CD1c-positive myeloid dendritic cell (primary cell): Measurements from ENCODE around the gene COPZ1.

Source experiments
- DNase-seq: peaks from one replicate; pipeline ENCODE4 v3.0.0-alpha.2; 2016; ENCODE audit errors: extremely low spot score

Gene COPZ1

DNA sequence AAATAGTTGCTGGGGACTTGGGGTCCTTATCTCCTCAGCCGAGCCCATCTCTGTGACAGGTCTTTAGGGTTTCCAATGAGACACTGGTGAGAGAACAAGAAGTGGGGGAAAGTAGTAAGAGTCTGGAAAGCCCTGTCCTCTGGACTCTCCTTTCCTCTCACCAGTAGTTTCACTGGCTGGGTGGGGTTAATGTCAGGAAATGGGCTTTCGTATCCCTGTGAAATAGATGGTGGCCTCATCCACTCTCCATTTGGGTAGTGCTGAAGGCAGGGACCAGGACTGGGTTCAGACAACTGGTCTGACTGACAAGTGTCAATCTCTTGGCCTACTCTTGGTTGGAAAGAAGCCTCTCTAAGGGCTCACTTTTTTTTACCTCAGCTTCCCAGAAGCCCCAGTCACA, 52.1 kb downstream of the COPZ1 start:
- no peak for DNase-seq

DNA sequence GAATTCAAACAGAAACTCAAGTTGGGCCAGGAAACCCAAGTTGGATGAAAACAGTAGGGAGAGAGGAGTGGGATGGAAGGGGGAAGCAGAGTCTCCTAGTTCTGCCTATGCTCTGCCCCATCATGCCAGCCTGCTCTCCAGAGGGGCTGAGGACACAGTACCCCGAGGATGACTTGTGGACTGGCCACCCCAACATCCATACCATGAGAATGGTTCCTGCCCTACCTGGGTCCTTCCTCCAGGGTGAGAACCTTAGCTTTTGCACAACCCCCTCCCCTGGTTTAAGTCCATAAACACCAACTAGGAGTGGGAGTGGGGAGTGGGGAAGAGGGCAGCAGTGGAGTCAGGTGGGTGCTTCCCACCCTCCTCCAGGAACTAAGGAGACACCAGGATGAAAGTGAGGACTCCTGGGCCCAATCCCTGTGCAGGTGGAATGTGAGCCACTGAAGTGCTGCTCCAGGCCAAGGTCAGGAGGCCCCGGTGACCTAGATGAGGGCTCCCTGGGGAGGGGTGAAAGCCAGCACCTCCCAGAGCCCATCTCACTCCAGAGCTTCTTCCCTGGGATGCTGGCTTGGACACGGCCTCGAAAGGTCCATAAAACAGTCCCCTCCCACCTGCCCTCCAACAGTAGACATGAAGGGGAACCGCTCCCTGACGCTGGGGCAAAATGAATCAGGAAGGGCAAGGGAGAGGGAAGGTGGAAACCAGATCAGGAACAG, 53.0 kb downstream of the COPZ1 start:
- DNase-seq: no peak

DNA sequence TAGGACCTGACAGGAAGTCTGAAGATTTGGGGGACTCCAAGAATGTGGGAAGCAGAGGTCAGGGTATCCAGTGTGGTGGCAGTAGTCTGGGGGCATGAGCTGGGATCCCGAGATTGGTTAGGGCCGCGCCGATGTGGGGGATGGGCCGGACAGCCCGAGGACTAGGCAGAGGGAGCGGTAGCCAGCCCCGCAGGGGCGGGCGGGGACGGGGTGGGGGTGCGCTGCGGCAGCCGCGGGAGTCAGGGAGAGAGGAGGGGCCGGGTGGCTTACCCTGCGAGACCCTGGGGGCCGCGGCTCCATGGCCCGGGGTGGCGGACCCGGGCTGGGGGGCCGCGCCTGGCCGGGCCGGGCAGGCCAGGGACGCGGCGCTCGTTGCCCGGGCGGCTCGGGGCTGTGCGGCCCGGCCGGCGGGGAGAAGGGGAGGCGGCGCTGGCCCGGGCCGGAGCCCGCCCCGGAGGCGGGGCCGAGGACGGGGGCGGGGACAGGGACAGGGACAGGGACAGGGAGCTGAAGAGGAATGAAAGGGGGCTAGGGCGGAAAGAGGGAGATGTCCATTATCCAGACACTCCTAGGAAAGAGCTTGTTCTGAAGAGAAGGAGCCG, 54.0 kb downstream of the COPZ1 start:
- DNase-seq: no peak

DNA sequence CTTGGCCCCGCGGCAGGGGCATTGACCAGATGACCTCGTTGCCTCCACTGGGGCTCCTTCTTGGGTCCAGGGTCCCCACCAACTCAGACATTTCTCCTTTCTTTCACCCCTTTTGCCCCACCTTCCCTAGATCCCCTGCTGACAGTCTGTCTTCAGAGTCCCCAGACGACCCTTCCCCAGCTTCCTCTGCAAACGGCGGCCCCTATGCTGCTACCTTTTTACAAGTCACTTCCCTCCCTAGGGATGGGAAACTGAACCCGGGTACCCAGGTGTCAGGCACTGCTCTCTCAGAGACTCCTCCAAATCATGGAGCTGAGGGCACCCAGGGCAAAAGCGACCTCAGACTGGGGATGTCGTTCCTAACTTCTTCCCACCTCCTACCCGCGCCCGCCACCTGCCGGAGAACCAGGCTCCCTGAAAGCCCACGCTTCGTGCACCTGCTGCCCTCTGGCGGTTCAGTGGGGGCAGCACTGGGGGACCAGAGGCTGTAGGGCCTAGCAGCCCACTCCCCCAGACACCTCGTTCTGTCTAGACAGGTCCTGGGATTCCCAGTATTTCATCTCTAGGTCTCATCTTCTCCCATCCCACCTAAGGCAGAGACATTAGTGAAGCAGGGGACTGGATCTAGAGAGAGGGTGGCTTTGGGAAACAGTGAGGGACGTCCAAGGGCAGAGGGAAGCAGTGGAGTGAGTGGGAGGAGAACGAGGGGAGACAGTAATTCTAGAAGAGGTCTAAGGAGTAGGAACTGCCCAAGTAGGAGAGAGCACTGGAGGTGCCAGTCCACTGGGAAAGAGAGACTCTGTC, 54.7 kb downstream of the COPZ1 start:
- DNase-seq: peak; percentile 91

DNA sequence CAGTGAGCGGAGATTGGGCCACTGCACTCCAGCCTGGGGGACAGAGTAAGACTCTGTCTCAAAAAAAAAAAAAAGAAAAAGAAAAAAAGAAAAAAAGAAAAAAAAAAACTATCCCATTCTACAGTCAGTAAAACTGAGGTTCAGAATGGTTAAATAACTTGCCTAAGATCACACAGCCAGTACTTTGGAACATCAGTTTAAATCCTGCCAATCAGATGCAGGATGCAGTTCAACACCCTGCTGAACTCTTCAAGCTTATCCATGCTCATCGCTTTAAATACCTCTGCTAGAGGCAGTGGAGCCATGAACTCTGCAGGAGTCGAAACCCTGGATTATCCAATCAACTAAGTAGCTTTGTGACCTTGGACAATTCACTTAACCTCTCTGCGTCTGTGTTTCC, 56.2 kb downstream of the COPZ1 start:
- DNase-seq: no peak

DNA sequence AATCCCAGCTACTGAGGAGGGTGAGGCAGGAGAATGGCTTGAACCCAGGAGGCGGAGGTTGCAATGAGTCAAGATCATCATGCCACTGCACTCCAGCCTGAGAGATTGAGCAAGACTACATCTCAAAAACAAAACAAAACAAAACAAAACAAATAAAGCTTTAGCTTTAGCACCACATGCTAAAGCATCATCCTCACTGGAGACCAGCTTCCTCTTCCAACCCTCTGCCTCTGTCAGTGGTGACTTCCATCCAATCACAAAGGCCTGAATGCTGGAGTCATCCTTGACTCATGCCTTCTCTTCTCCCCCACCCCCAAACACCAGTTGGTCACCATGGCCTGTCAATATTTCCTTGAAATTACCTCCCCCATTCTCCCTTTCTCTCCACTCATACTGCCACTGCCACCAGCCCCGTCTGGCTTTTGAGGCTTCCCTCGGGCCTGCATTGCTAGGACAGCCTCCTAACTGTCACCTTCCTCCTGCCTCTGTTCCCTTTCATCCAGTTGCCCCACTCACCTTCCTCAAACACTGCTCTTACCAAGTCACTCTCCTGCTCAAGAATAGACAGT, 58.2 kb downstream of the COPZ1 start:
- DNase-seq: peak; percentile 95

DNA sequence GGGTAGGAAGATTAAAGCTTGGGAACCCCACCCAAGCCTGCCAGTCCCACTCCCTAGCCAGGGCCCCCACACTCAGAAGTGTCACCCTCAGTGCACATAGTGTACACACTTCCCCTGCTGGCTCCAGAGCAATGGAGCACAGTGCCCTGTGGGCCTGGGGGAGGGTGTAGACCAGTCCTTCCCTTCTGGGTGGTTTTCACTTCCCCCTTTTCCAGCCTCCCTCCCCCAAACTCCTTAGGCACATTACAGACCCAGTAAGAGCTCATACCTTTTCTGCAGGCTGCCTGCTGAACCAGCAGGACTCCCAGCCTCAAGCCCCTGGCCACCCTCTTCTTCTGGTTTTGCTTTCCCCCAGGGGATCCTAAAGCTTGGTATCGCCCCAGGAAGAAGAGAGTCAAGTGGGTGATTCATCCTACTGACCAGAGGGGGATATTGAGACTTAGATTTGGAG, 59.7 kb downstream of the COPZ1 start, which contains the start of gene ZNF385A:
ZNF385A (minus strand) TSS at position 143 of the 451 bp plus-strand sequence. CDS start 219 bp downstream, outside the sequence.
- peak; percentile 95 for DNase-seq

DNA sequence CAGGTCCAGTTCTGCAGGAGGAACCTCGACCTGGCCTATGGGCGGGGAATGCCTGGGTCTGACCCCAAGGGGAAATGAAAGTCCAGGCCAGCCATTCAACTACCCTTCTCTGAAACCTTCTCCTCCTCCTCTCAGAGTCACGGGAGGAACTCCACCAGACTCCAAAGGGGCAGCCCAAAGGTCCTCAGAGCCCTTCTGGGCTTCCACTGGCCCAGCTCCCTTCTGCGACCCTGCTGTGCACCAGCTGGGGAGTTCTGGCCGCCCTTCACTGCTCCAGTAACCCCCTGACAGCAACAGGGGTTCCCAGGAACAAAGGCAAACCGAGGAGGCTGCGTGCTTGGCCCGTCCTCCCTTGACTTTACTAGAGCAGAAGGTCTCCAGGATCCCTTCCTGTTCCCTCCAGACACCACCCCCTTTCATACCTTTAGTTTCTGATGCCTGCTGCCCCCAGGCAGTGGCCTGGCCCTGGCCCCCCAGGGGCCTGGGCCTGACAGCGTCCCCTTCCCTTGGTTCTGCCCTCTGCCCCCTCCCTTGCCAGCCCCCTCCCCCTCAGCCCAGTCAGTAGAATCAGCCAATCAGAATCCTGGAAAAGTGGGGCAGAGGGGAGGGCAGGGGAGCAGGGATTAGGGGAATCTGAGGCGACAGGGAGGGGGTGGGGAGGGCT, 60.5 kb downstream of the COPZ1 start:
- DNase-seq: peak; percentile 89

DNA sequence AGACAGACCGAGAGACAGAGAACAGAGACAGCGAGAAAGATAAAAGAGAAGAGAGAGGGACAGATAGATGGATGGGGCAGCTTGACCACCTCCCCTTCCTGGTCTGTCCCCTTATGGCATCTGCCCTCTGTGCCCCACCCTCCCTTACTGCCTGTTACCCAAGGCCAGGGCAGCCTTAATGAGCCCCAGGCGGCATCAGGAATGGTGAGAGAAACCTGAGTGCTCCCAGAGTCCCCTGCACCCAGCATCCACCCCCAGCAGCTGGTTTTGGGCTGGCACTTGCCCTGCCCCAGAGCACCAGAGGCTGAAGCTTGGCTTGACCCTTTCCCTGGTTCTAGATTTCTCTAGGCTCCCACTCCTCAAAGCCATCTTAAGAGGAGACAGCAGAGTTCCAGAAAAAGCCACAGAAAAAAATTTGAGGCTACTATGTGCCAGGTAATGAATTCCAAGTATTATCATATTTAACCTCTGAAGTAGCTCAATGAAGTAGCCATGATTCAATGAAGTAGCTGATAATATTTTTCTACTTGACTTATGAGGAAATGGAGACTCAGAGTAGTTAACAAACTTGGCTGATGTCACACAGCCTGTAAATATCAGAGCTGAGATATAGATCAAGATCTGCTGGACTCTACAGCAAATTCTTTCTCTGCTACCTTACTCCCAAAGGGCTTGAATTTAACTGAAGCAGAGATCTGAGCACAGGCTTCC, 61.6 kb downstream of the COPZ1 start:
- DNase-seq: no peak

DNA sequence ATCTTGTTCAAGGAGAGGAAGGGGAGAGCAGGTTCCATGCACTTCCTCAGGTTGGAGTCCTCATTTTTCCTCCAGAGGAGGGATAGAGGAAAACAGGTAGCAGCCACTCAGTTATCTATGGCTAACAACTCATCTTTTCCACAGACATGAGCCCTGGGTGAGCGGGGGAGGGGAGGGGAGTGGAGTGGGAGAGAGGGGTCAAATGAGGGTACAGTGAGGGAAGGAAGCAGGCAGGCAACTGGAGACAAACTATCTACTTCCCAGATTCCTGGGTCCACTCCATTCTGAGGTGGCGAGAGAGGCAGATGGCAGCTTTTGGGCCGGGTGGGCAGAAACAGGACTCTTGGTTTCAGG, 62.2 kb downstream of the COPZ1 start:
- no peak for DNase-seq

DNA sequence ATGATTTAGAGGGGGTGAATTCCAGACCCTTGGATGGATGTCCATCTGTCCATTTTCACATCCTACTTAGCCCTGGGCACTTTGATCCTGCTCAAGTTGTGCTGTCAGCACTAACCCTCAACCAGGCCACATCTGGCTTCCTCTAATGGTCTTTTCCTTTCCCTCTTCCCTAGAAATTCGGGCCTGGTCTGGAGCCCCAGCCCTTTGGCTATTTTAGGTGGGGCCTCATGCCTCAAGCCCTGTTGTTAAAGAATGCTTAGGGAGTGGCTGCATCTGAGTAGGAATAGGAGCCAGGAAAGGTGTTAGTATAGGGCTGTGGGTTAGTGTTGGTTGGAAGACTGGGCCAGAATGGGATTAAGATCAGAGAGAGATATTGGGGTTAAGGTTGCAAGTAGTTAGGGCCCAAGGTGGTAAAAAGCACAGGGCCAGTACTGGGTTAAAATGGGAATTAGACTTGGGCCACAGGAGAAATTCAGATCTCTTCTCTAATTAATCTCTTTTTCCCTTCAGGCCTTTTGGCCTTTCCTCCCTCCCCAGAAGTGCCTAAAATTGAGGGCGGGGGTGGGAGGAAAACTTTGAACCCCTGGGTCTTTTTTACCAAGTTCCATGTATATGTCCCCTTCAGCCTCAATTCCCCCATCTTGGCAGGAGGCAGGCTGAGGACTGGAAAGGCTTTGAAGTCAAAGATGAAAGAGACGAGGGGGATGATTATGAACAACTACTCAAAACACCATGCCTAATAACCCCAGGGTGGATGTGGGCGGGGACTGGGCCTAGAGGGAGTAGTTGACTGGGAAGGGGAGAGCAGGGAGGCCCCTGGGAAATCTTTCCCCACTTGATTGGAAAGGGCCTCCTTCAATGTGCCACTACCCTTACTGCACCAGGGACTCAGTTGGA, 63.6 kb downstream of the COPZ1 start:
- no peak for DNase-seq

DNA sequence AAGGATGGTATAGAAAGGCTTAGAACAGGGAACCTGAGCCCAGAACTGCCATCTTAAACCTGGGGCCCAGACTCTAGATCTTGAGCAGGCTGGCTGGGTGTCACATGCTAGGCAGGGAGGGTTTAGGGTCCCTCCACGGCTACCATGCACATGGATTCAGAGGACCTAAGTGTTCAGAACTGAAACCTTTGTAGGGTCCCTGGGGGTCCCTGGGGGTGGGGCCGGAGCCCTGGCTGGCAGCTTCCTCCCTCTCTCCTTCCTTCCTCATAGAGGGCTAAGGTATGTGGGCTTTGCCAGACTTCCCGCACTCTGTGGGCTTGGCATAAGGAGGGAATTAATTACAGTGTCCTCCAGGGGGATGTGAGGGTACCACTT, 64.2 kb downstream of the COPZ1 start:
- no peak for DNase-seq

DNA sequence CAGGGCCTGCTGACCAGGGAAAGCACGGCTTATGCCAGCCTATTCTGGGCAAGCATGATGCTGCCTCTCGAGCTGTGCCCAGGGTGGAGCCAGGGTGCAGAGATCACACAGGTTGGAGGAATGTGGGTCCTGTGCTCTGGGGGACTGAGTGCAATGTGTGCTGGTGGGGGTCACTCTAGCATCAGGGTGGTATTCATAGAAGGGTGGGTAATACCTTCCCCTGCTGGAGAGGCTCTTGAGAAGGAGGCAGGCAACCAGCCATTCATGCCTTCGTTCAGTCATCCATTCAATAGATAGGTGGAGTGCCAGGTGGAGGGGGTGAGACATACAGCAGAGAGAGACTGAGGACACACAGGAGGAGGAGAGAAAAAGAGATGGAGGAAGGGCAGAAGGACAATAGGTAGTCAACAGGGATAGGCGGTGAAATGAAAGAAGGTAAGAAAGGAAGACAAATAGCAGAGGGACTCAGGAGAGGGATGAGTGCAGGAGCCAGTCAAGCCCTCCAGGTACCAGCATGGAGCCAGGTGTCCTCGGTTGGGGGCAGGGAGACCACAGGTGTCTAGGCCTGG, 64.8 kb downstream of the COPZ1 start:
- DNase-seq: no peak

DNA sequence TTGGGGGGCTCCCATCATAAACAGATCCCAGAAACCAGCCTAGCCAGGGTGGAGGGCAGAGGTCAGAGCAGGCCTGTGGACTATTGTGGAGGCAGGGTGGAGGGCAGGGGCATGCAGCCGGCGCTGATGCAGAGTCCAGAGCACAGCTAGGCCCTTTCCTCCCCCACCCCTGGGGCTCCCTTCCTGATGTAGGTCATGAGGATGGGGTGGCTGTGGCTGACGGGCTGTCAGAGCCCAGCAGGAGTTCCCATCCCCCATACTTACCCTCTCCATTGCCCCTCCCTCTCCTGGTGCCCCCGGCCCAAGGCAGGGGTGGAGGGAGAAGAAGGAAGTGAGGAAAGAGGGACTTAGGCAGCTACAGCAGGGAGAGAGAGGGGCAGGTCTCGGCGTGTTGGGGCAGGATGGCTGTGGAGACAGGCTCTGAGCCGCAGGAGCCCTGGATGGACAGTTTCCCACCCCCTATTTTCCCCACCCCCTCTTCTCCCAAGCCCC, 65.3 kb downstream of the COPZ1 start:
- no peak for DNase-seq

DNA sequence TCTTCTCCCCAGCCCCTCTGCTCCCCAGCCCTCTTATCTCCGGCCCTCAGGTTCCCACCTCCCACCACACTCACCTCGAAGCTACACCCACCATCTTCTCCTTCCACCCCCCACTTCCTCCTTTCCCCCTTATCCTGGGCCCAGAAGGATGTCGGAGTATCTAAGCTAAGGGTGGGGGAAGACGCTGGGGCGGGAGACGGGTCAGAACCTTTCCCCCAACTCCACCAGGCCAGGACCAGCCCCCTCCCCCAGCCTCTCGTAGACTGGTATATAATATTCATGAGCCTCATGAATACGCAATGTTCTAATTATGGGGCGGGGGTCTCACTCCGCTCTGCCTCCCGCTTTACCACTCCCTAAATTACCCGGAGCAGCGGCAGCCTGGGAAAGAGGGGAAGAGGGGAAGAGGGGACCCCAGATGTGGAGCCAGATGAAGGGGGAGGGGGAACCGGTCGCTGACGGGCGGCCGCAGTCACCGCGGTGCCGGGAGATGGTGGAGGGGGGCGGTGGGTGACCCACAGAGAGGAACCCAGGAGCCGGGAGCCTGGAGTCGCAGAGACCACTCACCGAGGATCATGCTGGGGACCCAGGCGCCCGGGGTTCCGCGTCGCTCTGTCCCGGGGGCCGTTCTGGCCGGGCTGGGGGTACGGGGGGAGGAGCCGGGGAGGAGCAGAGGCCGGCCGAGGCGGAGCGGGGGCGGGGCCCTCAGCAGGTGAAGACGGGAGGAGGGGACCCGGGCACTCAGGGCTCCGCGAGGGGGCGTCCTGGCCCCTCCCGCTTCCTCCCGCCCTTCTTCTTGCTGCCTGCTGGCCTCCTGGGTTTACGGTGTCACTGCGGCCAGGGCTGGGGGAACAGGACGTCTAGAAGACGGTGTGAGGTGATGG, 66.0 kb downstream of the COPZ1 start:
- peak; percentile 43 for DNase-seq

DNA sequence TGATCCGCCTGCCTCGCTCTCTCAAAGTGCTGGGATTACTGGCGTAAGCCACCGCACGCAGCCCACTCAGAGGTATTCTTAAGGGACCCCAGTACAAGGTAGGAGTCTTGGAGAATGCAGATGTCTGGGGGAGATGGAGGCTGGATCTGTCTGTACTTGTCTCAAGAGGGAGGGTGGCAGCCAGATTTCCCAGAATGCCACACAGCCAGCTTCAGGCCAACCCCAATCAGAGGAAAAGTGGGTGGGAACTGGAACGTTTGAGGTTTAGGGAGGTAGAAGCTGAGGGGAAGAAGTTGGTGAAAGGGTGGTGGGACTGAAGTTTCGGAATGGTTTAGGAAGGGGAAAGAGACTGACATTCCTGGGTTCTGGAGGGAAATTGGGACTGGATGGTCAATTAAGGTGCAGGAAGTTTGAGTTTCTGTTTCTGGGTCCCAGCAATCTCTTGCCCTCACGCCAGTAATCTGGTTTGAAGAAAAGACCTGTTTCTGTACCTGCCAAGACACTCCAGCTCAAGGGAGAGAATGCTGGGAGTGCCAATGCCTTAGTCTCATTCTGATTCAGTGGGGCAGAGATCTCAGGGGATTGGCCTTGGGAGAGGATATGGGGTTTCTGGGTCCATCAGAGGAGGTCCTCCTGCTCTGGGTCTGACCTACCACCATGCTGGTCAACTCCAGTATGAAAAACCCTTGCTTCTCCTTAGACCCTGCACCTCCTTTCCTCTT, 67.7 kb downstream of the COPZ1 start:
- no peak for DNase-seq

DNA sequence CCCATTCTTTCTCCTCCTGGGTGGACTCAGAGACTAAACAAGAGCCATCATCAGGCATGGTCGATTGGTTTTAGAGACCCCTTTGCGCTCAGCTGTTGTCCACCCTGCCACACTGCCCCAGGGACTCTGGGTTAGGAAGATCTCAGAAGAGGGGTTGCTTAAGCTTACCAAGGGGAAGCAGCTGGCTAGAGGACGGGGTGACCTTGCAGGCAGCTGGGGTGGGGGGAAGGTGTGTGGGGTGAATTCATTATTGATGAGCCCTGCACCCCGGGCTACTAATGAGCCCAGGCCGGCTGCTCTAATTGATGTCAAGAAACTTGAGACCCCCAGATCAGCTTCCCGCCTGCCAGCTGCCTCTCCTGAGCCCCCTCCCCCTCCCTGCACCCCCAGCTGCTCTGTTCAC, 68.3 kb downstream of the COPZ1 start:
- DNase-seq: no peak

DNA sequence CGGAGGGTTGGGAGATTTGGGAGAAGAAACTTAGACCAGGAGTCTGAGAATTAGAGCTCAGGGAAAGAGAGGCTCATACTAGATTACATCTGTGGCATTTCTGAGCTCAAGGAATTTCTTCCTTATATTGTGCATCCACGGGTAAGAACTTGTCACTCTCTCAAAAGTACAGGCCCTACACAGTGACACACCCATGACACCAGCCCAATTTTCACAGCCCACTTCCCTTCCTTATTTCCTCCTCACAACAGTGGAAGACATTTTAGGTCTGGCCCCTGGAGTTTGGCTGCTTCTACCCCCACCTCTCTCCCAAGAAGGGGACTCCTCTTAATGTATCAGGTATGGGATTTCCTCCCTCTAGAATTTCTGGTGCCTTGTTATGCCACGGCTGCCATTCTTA, 68.8 kb downstream of the COPZ1 start:
- peak; percentile 78 for DNase-seq
